Stimulated activated naive CD4-positive, alpha-beta T cell (primary cell): Measurements from ENCODE around the gene PEX16.
A peak's percentile ranks its signal among the peaks of the same experiment; 100 is the strongest.

Experiments used
- DNase-seq, 6 experiments: peaks; one replicate each; lab custom pipeline; 2025; lab: John Stamatoyannopoulos, UW

PEX16 gene

GRCh38 chr11:45930951-45931570 is 13.4 kb upstream of the PEX16 start:
- DNase-seq, result no peak

- peak in 2 of 6 experiments; percentile 16 to 20 for DNase-seq
Observed at GRCh38 chr11:45930031-45930794, 12.5 kb upstream of the PEX16 start.

GRCh38 chr11:45929486-45930030 is 11.9 kb upstream of the PEX16 start:
- DNase-seq, result no peak

- no peak for DNase-seq
Observed at GRCh38 chr11:45928535-45929215, 11.0 kb upstream of the PEX16 start.

- DNase-seq, result no peak
Observed at GRCh38 chr11:45927684-45928413, 10.2 kb upstream of the PEX16 start.

GRCh38 chr11:45927332-45927683 is 9.6 kb upstream of the PEX16 start:
- no peak for DNase-seq

- DNase-seq, result no peak
Observed at GRCh38 chr11:45926536-45927331, 9.1 kb upstream of the PEX16 start.

GRCh38 chr11:45926001-45926401 is 8.3 kb upstream of the PEX16 start:
- DNase-seq, result no peak

- DNase-seq, result no peak
Observed at GRCh38 chr11:45925550-45925949, 7.9 kb upstream of the PEX16 start.

- DNase-seq, result no peak
Observed at GRCh38 chr11:45924927-45925326, 7.2 kb upstream of the PEX16 start.

- DNase-seq, result no peak
Observed at GRCh38 chr11:45924036-45924915, 6.6 kb upstream of the PEX16 start.

- peak in 4 of 6 experiments; percentile 10 to 41 (median 24) for DNase-seq
Observed at GRCh38 chr11:45922425-45923082, 4.9 kb upstream of the PEX16 start, which contains the start of gene LARGE2. Gene LARGE2, plus strand, starts transcription at chr11:45922656. Its CDS starts 227 bp downstream, at chr11:45922883.

GRCh38 chr11:45921561-45922424 is 4.1 kb upstream of the PEX16 start:
- DNase-seq, result peak in 1 of 6 experiments; percentile 29

GRCh38 chr11:45920531-45921477 is 3.1 kb upstream of the PEX16 start:
- no peak for DNase-seq

- DNase-seq, result no peak
Observed at GRCh38 chr11:45919806-45920530, 2.3 kb upstream of the PEX16 start.

GRCh38 chr11:45918962-45919675 is 1.4 kb upstream of the PEX16 start:
- no peak for DNase-seq
